Measurements from ENCODE around the gene SEPTIN12.

The SEPTIN12 gene

DNA sequence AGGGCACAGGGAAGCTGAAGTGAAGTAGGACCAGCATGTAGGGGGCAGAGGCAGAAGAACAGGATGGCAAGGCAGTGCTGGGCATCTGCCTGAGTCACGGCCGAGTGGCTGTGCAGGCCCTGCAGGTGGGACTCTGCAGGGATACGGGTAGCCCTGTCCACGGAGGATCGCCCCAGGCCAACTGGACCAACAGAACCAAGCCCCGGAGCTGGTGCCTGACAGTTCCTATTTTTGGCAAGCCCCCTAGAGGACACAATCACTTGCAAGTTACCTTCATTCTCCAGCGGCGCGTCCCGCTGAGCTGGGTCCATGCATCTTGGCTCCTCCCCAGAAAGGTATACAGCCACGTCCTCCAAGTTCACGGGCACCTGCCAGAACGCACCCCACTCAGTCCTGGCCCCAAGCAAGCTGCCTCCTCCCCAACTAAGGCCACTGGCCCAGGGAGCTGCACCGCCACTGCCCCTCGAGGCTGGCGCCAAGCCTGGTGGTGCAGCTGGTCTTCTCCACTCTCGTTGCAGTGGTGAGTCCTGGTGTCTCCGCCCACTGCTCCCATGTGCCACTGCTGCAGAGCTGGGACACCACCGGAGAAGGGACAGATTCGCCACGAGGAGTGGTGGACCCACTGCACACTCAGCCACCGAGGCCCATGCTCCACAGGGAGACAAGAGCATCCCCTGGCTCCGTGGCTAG is 27.8 kb downstream of the SEPTIN12 start:
- Histone ChIP-seq H3K18ac (ENCODE audit: low read length) (no peak overlapping the region), H3K23ac (ENCODE audit: low read length) (no peak overlapping the region), H3K79me1 (ENCODE audit: low read length) (peaks cover 5% of the 10 kb centered on the region), H3K56ac (ENCODE audit: low read length) (no peak overlapping the region), H2BK5ac (ENCODE audit: low read length) (no peak overlapping the region), H3K4ac (ENCODE audit: low read depth, low read length) (no peak overlapping the region), H3K27me3 (ENCODE audit: insufficient read depth, low read length, poor library complexity) (no peaks in the 10 kb centered on the region), H4K5ac (ENCODE audit: low read length) (no peak overlapping the region), H3K4me3 (ENCODE audit: low read length) (no peak overlapping the region), H3K4me2 (ENCODE audit: low read length) (no peak overlapping the region), H3K4me1 (ENCODE audit: control insufficient read depth, low read depth, low read length) (no peaks in the 10 kb centered on the region), H2BK15ac (replicated peaks; ENCODE audit: low read depth) (no peak overlapping the region), H3K36me3 (ENCODE audit: control insufficient read depth, insufficient read depth, low read length) (peaks cover 8% of the 10 kb centered on the region), H3K79me2 (ENCODE audit: control insufficient read depth, insufficient read depth, low read length) (no peaks in the 10 kb centered on the region), H3K27ac (ENCODE audit: low read depth, low read length) (no peak overlapping the region), H2BK120ac (ENCODE audit: low read depth, low read length) (no peak overlapping the region), H4K8ac (ENCODE audit: low read depth, low read length) (no peak overlapping the region), H2AK5ac (ENCODE audit: low read length) (no peak overlapping the region), H3K9ac (ENCODE audit: low read length) (no peak overlapping the region)
- DNase-seq = no peak
- WGBS (ENCODE audit: extremely low coverage, insufficient coverage, low lambda C conversion rate) = no CpG with 5 or more reads among the region's 23 CpGs

DNA sequence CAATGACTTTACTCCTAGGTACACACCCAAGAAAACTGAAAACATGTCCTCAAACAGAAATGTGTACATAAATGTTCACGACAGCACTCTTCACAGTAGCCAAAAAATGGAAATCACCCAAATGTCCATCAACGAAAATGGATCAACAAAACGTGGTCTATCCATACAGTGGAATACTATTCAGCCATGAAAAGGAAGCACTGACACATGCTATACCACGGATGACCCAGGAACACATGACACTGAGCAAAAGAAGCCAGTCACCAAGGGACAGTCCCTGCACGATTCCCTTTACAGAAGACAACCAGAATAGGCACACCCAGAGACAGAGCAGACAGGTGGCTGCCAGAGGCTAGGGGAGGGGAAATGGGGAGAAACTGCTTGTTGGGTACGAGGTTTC is 32.5 kb downstream of the SEPTIN12 start:
- Histone ChIP-seq H3K9ac (ENCODE audit: low read length) (no peak overlapping the region), H3K56ac (ENCODE audit: low read length) (no peak overlapping the region), H2AK5ac (ENCODE audit: low read length) (no peak overlapping the region), H3K4me3 (ENCODE audit: low read length) (peak overlapping the region; percentile 15), H3K36me3 (ENCODE audit: control insufficient read depth, insufficient read depth, low read length) (peaks cover 12% of the 10 kb centered on the region), H3K27ac (ENCODE audit: low read depth, low read length) (no peak overlapping the region), H3K27me3 (ENCODE audit: insufficient read depth, low read length, poor library complexity) (no peaks in the 10 kb centered on the region), H4K5ac (ENCODE audit: low read length) (no peak overlapping the region), H3K4me1 (ENCODE audit: control insufficient read depth, low read depth, low read length) (no peaks in the 10 kb centered on the region), H4K8ac (ENCODE audit: low read depth, low read length) (no peak overlapping the region), H3K23ac (ENCODE audit: low read length) (no peak overlapping the region), H3K79me2 (ENCODE audit: control insufficient read depth, insufficient read depth, low read length) (no peaks in the 10 kb centered on the region), H2BK15ac (replicated peaks; ENCODE audit: low read depth) (no peak overlapping the region), H3K4ac (ENCODE audit: low read depth, low read length) (no peak overlapping the region), H2BK120ac (ENCODE audit: low read depth, low read length) (no peak overlapping the region), H3K18ac (ENCODE audit: low read length) (no peak overlapping the region), H3K4me2 (ENCODE audit: low read length) (no peak overlapping the region), H2BK5ac (ENCODE audit: low read length) (no peak overlapping the region), H3K79me1 (ENCODE audit: low read length) (peaks cover 2% of the 10 kb centered on the region)
- DNase-seq = no peak
- WGBS (ENCODE audit: extremely low coverage, insufficient coverage, low lambda C conversion rate) = no CpG with 5 or more reads among the region's 6 CpGs

DNA sequence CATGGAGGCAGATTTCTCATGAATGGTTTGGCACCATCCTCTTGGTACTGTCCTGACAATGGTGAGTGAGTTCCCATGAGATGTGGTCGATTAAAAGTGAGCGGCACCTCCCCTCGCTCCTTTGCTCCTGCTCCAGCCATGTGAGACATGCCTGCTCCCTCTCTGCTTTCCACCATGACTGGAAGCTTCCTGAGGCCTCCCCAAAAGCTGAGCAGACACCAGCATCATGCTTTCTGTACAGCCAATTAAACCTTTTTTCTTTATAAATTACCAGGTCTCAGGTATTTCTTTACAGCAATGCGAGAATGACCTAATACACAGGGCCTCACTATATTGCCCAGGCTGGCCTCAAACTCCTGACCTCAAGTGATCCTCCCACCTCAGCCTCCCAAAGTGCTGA is 33.3 kb downstream of the SEPTIN12 start:
- no peak overlapping the region for H3K4ac ChIP-seq (ENCODE audit: low read depth, low read length)
- H3K4me3 ChIP-seq (ENCODE audit: low read length) = no peak overlapping the region
- H2BK5ac ChIP-seq (ENCODE audit: low read length) = no peak overlapping the region
- H3K36me3 ChIP-seq (ENCODE audit: control insufficient read depth, insufficient read depth, low read length) = peaks cover 9% of the 10 kb centered on the region
- no peak overlapping the region for H3K27ac ChIP-seq (ENCODE audit: low read depth, low read length)
- H3K4me1 ChIP-seq (ENCODE audit: control insufficient read depth, low read depth, low read length) = no peaks in the 10 kb centered on the region
- H4K5ac ChIP-seq (ENCODE audit: low read length) = no peak overlapping the region
- WGBS (ENCODE audit: extremely low coverage, insufficient coverage, low lambda C conversion rate) = no CpG with 5 or more reads among the region's 4 CpGs
- peaks cover 2% of the 10 kb centered on the region for H3K79me1 ChIP-seq (ENCODE audit: low read length)
- no peak overlapping the region for H2BK120ac ChIP-seq (ENCODE audit: low read depth, low read length)
- H3K18ac ChIP-seq (ENCODE audit: low read length) = no peak overlapping the region
- no peak overlapping the region for H2BK15ac ChIP-seq (replicated peaks; ENCODE audit: low read depth)
- H3K79me2 ChIP-seq (ENCODE audit: control insufficient read depth, insufficient read depth, low read length) = no peaks in the 10 kb centered on the region
- no peaks in the 10 kb centered on the region for H3K27me3 ChIP-seq (ENCODE audit: insufficient read depth, low read length, poor library complexity)
- no peak for DNase-seq
- H2AK5ac ChIP-seq (ENCODE audit: low read length) = no peak overlapping the region
- H4K8ac ChIP-seq (ENCODE audit: low read depth, low read length) = no peak overlapping the region
- no peak overlapping the region for H3K9ac ChIP-seq (ENCODE audit: low read length)
- H3K56ac ChIP-seq (ENCODE audit: low read length) = no peak overlapping the region
- no peak overlapping the region for H3K4me2 ChIP-seq (ENCODE audit: low read length)
- no peak overlapping the region for H3K23ac ChIP-seq (ENCODE audit: low read length)

DNA sequence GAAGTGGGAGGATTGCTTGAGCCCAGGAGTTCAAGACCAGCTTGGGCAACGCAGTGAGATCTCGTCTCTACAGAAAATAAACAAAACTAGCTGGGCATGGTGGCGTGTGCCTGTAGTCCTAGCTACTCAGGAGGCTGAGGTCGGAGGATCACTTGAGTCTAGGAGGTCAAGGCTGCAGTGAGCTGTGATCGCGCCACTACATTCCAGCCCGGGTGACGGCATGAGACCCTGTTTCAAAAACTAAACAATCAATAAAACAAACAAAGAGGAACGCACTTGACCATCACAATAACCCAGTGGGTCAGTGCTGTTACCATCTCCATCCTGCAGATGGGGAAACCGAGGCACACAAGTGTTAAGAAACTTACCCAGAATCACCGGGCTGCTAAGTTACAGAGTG is 34.9 kb downstream of the SEPTIN12 start:
- no peak for DNase-seq
- H3K23ac ChIP-seq (ENCODE audit: low read length) = no peak overlapping the region
- no peak overlapping the region for H3K27ac ChIP-seq (ENCODE audit: low read depth, low read length)
- no peak overlapping the region for H2BK5ac ChIP-seq (ENCODE audit: low read length)
- H3K18ac ChIP-seq (ENCODE audit: low read length) = no peak overlapping the region
- WGBS (ENCODE audit: extremely low coverage, insufficient coverage, low lambda C conversion rate) = no CpG with 5 or more reads among the region's 11 CpGs
- no peak overlapping the region for H2BK120ac ChIP-seq (ENCODE audit: low read depth, low read length)
- H3K79me2 ChIP-seq (ENCODE audit: control insufficient read depth, insufficient read depth, low read length) = no peaks in the 10 kb centered on the region
- H2AK5ac ChIP-seq (ENCODE audit: low read length) = no peak overlapping the region
- H2BK15ac ChIP-seq (replicated peaks; ENCODE audit: low read depth) = no peak overlapping the region
- H3K4me2 ChIP-seq (ENCODE audit: low read length) = no peak overlapping the region
- H4K8ac ChIP-seq (ENCODE audit: low read depth, low read length) = no peak overlapping the region
- H3K9ac ChIP-seq (ENCODE audit: low read length) = no peak overlapping the region
- peaks cover 2% of the 10 kb centered on the region for H3K79me1 ChIP-seq (ENCODE audit: low read length)
- H3K4me1 ChIP-seq (ENCODE audit: control insufficient read depth, low read depth, low read length) = no peaks in the 10 kb centered on the region
- peaks cover 8% of the 10 kb centered on the region for H3K36me3 ChIP-seq (ENCODE audit: control insufficient read depth, insufficient read depth, low read length)
- no peak overlapping the region for H3K4ac ChIP-seq (ENCODE audit: low read depth, low read length)
- H3K27me3 ChIP-seq (ENCODE audit: insufficient read depth, low read length, poor library complexity) = no peaks in the 10 kb centered on the region
- no peak overlapping the region for H3K56ac ChIP-seq (ENCODE audit: low read length)
- H3K4me3 ChIP-seq (ENCODE audit: low read length) = no peak overlapping the region
- no peak overlapping the region for H4K5ac ChIP-seq (ENCODE audit: low read length)

DNA sequence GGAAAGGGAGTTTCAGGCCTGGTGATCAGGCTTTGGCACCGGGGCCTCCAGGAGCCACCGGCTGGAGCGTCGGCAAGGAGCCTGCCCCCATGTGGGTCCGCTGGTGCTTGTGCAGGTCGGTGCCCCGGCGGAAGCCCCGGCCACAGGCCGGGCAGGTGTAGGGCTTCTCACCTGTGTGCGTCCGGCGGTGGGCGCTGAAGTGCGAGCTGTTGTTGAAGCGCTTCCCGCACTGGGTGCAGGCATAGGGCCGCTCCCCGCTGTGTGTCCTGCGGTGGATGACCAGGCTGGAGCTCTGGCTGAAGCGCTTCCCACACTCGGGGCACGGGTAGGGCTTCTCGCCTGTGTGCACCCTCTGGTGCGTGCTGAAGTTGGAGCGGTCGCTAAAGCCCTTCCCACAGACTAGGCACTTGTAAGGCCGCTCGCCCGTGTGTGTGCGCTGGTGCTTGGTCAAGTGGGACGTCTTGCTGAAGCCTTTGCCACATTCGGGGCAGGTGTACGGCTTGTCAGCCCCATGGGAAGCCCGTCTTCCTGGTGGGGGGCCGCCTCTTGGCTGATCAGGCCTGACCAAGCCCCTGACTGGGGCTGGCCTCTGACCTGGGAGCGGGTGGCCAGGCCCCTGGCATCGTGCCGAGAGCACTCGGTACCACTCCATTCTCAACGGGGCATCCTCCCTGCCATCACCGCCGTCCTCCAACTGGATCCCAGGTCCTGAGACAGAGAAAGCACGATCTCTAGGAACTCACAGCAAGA is 35.6 kb downstream of the SEPTIN12 start:
- Histone ChIP-seq H4K5ac (ENCODE audit: low read length) (no peak overlapping the region), H3K4me2 (ENCODE audit: low read length) (no peak overlapping the region), H3K4ac (ENCODE audit: low read depth, low read length) (no peak overlapping the region), H3K9ac (ENCODE audit: low read length) (no peak overlapping the region), H3K4me3 (ENCODE audit: low read length) (no peak overlapping the region), H3K36me3 (ENCODE audit: control insufficient read depth, insufficient read depth, low read length) (peaks cover 8% of the 10 kb centered on the region), H2BK5ac (ENCODE audit: low read length) (no peak overlapping the region), H3K79me1 (ENCODE audit: low read length) (peaks cover 2% of the 10 kb centered on the region), H2AK5ac (ENCODE audit: low read length) (no peak overlapping the region), H3K27ac (ENCODE audit: low read depth, low read length) (no peak overlapping the region), H2BK15ac (replicated peaks; ENCODE audit: low read depth) (no peak overlapping the region), H3K23ac (ENCODE audit: low read length) (no peak overlapping the region), H2BK120ac (ENCODE audit: low read depth, low read length) (no peak overlapping the region), H3K79me2 (ENCODE audit: control insufficient read depth, insufficient read depth, low read length) (no peaks in the 10 kb centered on the region), H3K4me1 (ENCODE audit: control insufficient read depth, low read depth, low read length) (no peaks in the 10 kb centered on the region), H4K8ac (ENCODE audit: low read depth, low read length) (no peak overlapping the region), H3K56ac (ENCODE audit: low read length) (no peak overlapping the region), H3K27me3 (ENCODE audit: insufficient read depth, low read length, poor library complexity) (no peaks in the 10 kb centered on the region), H3K18ac (ENCODE audit: low read length) (no peak overlapping the region)
- DNase-seq = no peak
- WGBS (ENCODE audit: extremely low coverage, insufficient coverage, low lambda C conversion rate) = no CpG with 5 or more reads among the region's 44 CpGs

All from mesendoderm (in vitro differentiated cells).